Mesothelial cell of epicardium (in vitro differentiated cells): ENCODE results near the gene MIPOL1. TPM values are rescaled to one million over a fixed set of nuclear protein-coding genes. Genes with fewer than 3 reads are reported as not detected.
"Not testable (repeated sequence)": the region's sequence is repeated elsewhere in the genome, so short reads cannot be mapped to it uniquely, and the experiment has no call there.

Source experiments
- DNase-seq, 2 experiments: peaks; one replicate each; pipeline ENCODE4 v3.0.0; 2021; ENCODE audit warnings: low spot score in 2 of 2; ENCODE audit not compliant: unreplicated experiment in 2 of 2
- H3K27ac Mint-ChIP-seq: 2 replicates; pipeline ENCODE4 v1.8.0; 2021; ENCODE audit warnings: mixed read lengths
- H3K27me3 Mint-ChIP-seq: 2 replicates; pipeline ENCODE4 v1.8.0; 2021; ENCODE audit warnings: low read depth, mixed read lengths
- H3K36me3 Mint-ChIP-seq: 2 replicates; pipeline ENCODE4 v1.8.0; 2021; ENCODE audit warnings: mixed read lengths
- H3K4me1 Mint-ChIP-seq: 2 replicates; pipeline ENCODE4 v1.8.0; 2021; ENCODE audit warnings: mixed read lengths
- H3K4me3 Mint-ChIP-seq: 2 replicates; pipeline ENCODE4 v1.8.0; 2021; ENCODE audit warnings: mild to moderate bottlenecking, moderate library complexity, mixed read lengths
- H3K9me3 Mint-ChIP-seq: 2 replicates; pipeline ENCODE4 v1.8.0; 2021; ENCODE audit warnings: mixed read lengths
- CTCF ChIP-seq: fragments of 200-600 bp; sonication (generic); IDR thresholded peaks from one replicate; pipeline ENCODE4 v1.5.0; 2021; ENCODE audit warnings: antibody characterized with exemption; ENCODE audit not compliant: unreplicated experiment
- total RNA-seq: library from RNA; stranded (reverse); gene quantifications from 3 replicates; pipeline ENCODE4 v1.2.1, GENCODE V29; 2021

Gene MIPOL1
- total RNA-seq, 1 donor from 2014 or later: 28.4 TPM

GRCh38 chr14:37284760-37285159 is 87.0 kb downstream of the MIPOL1 start:
- Mint-ChIP-seq H3K27me3 (no peaks in the 10 kb centered on the region), H3K9me3 (peaks cover 6% of the 10 kb centered on the region), H3K27ac (no peak overlapping the region), H3K4me3 (no peak overlapping the region), H3K4me1 (no peaks in the 10 kb centered on the region), H3K36me3 (peaks cover 25% of the 10 kb centered on the region)
- no peak for TF ChIP-seq CTCF
- no peak for DNase-seq

GRCh38 chr14:37285220-37285619 is 87.5 kb downstream of the MIPOL1 start:
- no peak overlapping the region for H3K27ac Mint-ChIP-seq
- no peaks in the 10 kb centered on the region for H3K4me1 Mint-ChIP-seq
- H3K4me3 Mint-ChIP-seq: no peak overlapping the region
- peaks cover 1% of the 10 kb centered on the region for H3K9me3 Mint-ChIP-seq
- TF ChIP-seq CTCF: no peak
- no peaks in the 10 kb centered on the region for H3K27me3 Mint-ChIP-seq
- no peak for DNase-seq
- peaks cover 25% of the 10 kb centered on the region for H3K36me3 Mint-ChIP-seq

- TF ChIP-seq CTCF: no peak
- Mint-ChIP-seq H3K36me3 (peaks cover 53% of the 10 kb centered on the region), H3K27ac (no peak overlapping the region), H3K4me1 (no peaks in the 10 kb centered on the region), H3K4me3 (no peak overlapping the region), H3K9me3 (peaks cover 22% of the 10 kb centered on the region), H3K27me3 (no peaks in the 10 kb centered on the region)
- DNase-seq: no peak
These were observed 92.0 kb downstream of the MIPOL1 start for GRCh38 chr14:37289688-37290087.

- not testable (repeated sequence) for H3K4me1 Mint-ChIP-seq, H3K4me3 Mint-ChIP-seq, DNase-seq, H3K27ac Mint-ChIP-seq, H3K27me3 Mint-ChIP-seq
- peaks cover 57% of the 10 kb centered on the region for H3K36me3 Mint-ChIP-seq
- peaks cover 46% of the 10 kb centered on the region for H3K9me3 Mint-ChIP-seq
These were observed 97.5 kb downstream of the MIPOL1 start for GRCh38 chr14:37295262-37295661.

- no peak for DNase-seq
- H3K4me3 Mint-ChIP-seq: no peak overlapping the region
- peaks cover 13% of the 10 kb centered on the region for H3K36me3 Mint-ChIP-seq
- H3K27ac Mint-ChIP-seq: no peak overlapping the region
- no peaks in the 10 kb centered on the region for H3K27me3 Mint-ChIP-seq
- no peak for TF ChIP-seq CTCF
- peaks cover 3% of the 10 kb centered on the region for H3K4me1 Mint-ChIP-seq
- H3K9me3 Mint-ChIP-seq: no peaks in the 10 kb centered on the region
These were observed 113.5 kb downstream of the MIPOL1 start for GRCh38 chr14:37311252-37311651.

GRCh38 chr14:37318938-37319337 is 121.2 kb downstream of the MIPOL1 start:
- peaks cover 7% of the 10 kb centered on the region for H3K9me3 Mint-ChIP-seq
- H3K4me3 Mint-ChIP-seq: no peak overlapping the region
- no peaks in the 10 kb centered on the region for H3K4me1 Mint-ChIP-seq

More at GRCh38 chr14:37318938-37319337, 121.2 kb downstream of the MIPOL1 start:
- no peaks in the 10 kb centered on the region for H3K27me3 Mint-ChIP-seq
- TF ChIP-seq CTCF: no peak
- DNase-seq: no peak
- H3K36me3 Mint-ChIP-seq: peaks cover 10% of the 10 kb centered on the region
- H3K27ac Mint-ChIP-seq: no peak overlapping the region
